ENCODE measurements around the gene TRIM47.
A peak's percentile ranks its signal among the peaks of the same experiment; 100 is the strongest.

TRIM47 gene

DNA sequence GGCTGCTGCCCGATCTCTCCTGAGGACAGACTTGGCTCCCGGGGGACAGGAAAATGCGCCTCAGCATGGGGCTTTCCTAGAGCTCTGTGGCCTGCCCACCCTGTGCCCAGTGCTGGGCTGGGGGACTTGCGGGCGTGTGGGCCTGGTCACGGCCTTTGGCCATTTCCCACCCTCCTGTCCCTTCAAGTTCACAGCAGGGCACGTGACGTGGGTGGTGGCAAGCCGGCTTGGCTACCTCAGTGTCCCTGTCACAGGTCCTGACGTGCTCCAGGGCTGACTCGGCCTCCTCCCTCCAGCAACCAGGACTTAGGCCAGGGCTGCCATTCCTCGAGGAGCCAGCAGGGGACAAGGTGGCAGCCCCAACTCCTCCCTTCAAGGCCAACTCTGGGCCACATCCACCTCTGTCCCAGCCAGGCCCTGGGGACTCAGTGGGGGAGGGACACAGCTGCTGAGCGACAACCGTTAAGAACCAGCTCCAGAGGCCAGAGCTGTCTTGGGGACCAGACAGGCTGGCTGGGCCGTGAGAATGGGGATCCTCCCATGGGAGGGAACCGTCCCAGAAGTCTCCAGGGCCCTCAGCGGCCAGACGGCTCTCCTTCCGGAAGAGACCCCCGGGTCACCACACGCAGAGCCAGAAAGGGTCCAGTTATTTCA, 33.2 kb downstream of the TRIM47 start:
- peak; percentile 34 for DNase-seq

DNA sequence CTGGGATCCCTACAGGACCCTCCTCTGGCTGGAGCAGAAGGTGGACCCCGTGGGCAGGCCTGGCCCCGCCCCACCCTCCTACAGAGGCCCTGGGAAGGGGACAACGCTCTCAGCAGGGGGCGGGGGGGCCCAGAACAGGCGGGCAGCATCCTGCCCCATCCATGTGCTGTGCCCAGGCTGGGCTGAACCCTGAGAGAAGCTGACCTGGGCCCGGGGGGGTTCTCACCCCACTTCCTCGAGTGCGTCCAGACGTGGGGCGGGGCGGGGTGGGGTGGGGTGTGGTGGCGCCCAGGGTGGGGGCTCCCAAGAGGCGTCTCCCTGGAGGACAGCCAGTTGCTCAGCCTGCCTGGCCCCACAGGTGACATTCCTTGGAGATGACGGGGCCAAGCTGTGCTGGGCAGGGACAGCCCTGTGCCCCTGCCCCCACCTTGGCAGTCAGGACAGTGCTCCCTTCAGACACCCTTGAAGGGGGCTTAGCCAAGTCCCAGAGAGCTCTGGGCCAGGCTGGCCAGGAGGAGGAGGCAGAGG, 33.8 kb downstream of the TRIM47 start:
- DNase-seq: no peak

DNA sequence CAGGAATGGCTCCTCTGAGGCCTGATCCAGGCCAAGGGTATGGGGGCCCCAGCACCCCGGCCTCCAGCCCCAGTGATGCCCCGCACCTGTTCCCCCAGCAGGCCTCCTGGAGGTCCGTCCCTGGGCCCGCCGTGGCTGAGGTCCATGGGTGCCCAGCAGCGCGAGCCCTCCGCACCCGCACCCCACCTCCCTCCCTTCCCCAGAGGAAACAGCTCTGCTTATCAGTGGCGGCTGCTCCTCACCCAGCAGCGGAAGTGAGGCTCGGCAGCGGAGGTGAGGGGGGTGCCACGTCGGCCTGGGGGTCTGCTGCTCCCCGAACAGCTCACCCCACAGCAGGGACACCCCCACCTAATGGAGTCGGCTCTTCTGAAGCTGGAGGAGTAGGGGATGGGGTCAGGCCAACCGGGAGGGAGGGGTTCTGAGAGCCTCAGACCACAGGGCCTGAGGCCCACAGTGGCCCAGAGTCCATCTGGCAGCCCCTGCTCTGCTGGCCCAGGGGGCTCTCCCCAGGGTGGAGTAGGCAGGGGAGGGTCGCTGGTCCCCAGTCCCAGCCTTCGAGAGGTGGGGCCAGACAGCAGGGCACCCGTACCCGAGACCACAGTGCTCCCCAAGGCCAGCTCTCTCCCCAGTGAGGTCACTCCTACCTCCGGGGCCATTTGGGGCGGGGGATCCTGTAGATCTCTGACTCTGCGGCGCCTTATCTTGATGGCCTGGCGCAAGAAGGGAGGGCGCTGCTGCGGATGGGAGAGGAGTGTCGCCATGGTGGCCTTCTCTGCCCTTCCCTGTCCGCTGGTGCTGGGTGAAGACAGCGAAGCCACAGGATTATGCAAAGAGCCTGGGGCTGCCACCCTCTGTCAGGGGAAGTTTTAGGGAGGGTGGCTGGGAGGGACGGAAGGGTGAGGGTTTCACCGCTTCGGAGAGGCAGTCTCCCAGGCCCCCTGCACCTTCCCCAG, 34.5 kb downstream of the TRIM47 start, which contains the start of gene UNC13D:
UNC13D (minus strand) TSS at position 828 of the 953 bp plus-strand sequence; CDS start at position 761, 67 bp downstream.
- DNase-seq: peak; percentile 47

DNA sequence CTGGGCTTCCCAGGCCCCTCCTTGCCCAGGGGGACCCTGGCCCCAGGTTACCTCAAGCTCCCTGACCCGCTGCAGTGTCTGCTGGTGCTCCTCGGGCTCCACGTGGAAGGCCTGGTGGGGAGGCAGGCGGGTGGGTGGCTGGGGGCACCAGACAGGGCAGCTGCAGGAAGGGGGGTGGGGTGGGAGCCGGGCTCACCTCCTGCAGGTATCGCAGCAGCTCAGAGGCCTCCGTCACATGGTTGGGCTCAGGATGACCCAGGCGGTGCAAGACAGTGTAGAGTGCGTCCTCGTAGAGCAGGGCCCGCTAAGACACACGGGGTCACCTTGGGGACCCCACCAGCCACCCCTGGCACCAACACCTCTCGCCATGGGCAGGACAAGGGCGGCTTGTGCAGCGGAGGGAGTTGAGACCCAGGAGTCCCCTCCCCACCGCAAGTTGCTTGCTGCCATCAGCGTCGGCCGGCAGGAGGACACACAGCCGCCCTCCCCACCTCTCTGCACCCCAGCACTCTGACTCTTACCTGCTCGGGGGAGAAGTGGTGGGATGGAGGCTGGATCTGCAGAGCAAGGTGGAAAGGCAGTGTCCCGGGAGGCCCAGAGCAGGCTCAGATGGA, 35.3 kb downstream of the TRIM47 start:
- DNase-seq: no peak

DNA sequence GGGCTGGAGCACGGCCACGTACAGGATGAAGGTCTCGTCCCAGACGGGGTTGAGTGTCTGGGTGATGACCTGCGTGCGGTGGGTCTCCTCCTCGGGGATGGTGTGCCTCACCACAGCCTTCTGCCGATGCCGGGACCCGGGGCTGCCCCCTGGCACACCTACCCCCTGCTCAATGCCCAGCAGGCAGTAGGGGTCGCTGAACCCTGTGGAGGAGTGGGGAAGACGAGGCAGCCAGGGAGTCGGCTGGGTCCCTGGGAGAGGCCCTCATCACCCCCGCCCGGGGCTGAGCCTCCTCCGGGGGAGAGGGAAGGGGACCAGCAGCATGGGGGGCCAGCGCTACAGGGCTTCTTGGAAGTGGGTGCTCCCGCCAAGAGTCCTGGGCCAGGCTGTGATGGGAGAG, 36.0 kb downstream of the TRIM47 start:
- no peak for DNase-seq

DNA sequence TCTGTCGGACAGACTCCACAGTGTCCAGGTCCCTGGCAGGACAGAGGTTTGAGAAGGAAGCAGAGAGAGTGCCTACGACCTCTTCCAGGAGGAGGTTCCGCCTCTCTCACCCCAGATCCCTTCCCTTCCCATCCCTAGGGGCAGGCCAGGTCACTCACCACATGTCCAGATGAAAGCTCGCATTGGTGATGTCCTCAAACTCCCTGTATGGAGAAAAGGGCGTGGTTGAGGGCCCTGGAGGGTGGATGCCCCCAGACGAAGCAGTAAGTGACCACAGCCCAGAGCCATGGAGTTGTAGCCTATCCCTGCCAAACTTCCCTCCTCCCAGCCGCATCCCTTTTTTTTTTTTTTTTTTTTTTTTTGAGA, 37.6 kb downstream of the TRIM47 start:
- DNase-seq: no peak

DNA sequence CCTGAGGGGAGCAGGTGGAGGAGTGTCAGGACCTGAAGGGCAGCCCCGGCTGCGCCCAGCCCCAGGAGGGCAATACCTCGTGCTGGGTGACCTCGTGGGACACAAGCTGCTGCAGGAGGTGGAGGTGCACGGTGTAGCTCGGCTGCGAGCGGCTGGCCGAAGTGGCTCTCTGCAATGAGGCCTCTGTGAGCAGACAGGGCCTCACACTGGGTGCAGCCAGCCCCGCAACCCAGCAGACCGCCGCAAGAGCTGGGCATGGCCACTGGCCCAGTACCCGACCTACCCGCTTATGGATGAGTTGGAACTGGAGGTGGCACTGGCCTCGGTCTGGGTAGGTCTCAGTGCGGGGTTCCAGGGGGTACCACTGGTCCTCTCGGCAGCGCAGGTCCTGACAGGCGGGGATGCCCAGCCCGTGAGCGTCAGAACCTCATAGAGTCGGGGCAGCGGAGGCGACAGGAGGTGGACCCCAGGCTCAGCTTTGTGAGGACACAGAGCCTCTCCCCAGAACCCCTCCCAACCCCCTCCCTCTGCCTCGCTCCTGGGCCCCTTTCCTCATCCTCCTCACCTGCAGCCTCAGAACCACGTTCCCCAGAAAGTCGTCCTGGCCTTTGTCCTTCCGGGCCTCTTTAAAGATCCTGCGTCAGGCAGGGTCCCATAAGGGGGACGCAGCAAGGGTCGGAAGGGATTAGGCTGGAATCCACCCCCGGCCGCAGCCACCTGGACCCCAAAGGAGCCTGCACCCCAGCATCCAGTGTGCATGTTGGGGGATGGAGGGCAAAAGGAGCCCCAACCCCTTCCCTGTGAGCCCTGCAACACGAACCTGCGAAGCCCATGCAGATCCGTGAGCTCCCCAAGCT, 38.2 kb downstream of the TRIM47 start:
- no peak for DNase-seq

DNA sequence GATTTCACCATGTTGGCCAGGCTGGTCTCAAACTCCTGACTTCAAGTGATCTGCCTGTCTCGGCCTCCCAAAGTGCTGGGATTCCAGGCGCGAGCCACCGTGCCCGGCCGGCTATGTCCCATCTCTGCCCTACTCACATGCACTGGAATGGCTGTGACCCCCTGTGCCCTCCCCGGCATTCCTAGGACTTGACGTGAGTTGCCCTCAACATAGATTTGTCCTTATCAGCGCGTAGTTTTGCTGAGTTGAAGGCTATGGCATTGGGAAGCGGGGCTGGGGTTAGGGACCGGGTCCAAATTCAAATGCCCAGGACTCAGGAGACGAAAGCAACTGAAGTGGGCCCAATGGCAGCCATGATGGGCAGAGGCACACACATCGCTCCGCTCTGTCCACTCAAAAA, 40.0 kb downstream of the TRIM47 start:
- no peak for DNase-seq

DNA sequence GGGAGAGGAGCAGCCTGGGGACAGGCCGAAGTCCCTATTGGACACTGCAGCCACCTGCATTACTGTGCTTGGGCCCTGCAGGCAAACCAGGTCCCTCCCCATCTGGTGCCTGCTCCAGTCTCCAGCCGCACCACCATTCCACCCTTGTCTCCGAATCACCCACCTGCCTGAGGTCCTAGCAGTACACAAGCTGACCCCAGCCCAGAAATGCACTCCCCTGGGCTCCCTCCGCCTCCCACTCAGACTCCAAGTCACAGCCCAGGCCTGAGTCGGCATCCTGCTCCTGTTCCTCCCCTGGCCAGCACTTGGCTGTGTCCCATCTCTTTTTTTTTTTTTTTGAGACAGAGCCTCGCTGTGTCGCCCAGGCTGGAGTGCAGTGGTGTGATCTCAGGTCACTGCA, 40.5 kb downstream of the TRIM47 start:
- no peak for DNase-seq

DNA sequence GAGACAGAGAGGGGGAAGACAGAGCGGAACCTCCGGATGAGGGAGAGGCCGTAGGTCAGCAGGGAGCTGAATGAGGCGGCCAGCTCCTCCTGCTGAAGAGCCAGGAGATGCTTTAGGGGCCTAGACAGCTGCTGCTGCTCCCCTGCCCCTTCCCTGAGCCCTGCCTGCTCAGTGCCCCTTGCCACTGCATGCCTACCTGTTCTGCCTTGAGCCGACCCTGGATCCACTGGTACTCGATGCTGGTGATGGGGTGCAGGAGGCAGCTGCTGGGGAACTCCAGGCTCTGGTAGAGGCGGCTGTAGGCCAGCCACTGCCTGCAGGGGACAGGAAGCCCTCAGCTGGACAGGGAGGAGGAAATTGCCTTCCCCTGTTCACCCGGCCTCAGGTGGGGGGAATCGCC, 41.8 kb downstream of the TRIM47 start:
- DNase-seq: no peak

DNA sequence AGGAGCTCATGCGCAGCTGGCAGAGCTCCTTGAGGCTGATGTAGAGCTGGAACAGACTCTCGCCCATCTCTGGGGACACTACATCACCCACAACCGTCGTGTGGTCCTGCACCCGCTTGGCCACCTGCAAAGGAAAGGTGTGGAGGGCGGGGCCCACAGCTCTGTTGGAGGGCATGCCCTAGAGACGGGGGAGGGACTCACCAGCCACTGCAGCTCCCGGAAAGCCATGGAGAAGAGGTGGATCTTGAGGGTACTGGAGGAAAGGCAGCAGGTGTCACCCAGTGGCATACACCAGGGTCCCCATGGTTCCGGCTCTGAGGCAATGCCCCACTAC, 42.8 kb downstream of the TRIM47 start:
- DNase-seq: no peak

DNA sequence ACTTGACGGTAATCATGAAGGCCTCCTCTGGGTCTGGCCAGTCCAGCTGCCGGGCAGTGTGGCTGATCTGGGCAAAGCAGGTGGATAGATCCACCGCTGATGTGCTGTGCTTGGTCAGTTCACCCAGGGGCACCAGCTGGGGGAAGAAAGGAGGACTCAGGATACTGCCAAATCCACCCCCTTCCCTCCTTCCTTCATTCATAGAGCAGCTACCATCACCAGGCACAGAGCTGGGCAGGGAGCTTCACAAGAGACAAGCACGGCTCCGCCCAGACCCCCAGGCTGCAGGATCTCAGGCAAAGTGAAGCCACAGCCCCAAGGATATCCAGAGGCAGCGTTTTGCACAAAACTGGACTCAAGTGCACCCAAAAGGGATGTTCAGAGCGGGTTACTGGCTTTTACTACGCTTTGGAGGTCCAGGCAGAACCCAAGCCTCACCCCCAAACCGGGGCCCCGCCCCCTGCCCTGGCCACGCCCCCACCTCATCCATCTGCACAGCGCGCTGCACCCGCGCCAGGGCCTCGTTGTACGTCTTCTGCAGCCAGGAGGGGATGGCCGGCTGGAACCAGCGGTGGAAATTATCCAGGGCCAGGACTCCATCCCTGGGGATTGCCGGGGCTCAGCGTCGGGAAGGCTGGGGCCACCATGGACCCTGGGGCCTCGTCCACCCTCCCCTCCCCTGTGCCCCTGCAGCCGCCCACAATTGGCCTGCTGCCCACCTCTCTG, 43.3 kb downstream of the TRIM47 start:
- DNase-seq: no peak

DNA sequence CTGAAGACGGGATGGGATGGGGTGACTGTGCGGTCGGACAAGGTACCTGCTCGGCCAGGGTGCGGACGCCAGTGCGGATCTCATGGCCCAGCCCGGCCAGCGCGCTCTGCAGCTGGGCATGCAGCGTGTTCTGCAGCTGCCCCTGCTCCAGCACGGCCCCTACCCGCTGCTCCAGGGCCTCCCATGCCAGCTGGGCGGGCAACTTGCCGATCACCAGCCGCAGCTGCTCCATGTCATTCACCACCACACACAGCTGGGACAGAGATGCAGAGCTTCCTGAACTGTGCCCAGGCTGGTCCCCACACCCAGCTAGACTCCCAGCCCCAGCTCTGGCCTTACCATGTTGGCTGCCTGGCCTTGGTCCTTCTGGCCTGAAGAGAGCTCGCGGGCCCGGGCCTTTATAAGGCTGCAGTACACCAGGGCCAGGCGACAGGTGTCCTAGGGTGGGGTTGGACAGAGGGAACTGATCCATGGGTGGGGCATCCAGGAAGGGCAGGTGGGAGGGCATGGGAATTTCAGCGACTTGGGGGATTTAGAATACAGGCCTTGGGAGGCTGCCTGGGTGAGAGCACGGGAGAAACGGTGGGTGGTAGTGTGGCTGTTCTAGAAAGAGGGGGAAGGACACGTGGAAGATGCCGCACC, 44.0 kb downstream of the TRIM47 start:
- DNase-seq: no peak

DNA sequence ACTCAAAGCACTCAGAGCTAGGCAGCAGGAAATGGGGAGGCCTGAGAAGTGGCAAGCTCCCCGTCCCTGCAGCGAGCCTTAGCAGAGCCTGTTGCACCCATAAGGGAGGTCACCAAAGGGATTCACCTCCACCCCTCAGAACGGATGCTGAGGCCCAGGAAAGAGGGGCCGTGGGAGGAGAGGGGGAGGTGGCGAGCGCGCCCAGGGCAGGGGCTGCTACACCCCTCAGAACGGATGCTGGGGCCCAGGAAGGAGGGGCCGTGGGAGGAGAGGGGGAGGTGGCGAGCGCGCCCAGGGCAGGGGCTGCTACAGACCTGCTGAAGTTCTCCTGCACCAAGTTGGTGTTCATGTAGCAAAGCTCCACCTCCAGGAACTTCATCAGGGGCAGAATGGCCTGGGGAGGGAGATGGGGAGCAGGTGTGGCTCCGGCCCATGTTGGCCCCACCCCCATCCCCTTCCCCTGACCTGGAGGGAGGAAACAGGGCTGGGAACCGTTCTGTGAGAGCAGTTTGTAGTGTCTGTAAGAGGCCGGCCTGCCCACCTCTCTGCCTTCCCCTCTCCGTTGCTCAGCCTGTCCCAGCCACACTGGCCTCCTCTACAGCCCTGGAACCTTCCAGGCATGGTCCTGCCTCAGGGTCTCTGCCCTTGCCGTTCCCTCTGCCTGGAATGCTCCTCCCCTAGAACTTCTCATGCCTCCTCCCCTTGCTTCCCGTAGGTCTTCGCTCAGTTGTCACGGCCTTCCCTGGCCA, 45.6 kb downstream of the TRIM47 start:
- no peak for DNase-seq

DNA sequence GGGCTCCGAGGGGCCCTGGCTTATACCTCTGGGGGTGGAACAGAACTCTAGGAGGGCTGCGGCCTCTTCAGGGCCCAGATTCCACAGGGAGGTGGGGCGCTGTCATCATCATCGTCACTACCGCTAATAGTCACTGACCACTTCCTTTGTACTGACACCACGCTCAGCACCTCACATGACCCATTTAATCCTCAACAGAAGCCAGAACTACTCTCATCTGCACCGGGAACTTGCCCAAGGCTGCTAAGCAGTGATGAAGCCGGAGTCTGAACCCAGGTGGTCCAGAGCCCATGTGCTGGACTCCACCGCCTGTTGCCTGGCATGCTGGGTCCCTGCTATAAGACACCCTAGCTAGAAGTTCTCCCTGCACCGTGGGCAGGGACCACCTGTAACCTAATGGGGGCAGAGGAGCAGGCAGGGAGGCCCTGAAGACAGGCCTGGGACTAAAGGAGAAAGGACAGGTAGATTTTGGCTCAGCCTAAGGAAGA, 46.2 kb downstream of the TRIM47 start:
- no peak for DNase-seq

DNA sequence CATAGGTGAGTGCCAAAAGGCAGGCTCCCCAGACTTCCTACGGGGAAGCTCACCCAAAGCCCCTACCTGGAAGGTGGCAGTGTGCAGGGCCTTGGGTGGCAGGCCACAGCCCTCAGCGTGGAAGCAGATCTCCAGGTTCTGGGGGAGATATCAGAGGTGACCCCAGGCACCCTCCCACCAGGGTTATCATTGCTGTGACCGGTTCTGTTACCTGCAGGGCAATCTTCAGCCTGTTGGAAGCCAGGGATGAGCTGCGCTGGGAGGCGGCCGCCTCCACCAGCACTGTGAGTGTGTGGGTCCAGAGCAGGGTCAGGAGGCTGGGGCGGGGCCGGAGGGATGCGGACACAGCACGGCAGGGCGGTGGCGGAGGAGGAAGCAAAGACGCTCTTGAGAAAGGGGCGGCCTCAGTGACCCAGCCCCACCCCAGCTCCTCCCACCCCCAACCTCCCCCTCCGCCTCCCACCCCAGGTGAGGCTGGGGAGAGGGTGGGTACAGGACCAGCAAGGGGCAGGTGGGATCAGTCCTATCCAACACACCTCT, 47.3 kb downstream of the TRIM47 start:
- DNase-seq: no peak

DNA sequence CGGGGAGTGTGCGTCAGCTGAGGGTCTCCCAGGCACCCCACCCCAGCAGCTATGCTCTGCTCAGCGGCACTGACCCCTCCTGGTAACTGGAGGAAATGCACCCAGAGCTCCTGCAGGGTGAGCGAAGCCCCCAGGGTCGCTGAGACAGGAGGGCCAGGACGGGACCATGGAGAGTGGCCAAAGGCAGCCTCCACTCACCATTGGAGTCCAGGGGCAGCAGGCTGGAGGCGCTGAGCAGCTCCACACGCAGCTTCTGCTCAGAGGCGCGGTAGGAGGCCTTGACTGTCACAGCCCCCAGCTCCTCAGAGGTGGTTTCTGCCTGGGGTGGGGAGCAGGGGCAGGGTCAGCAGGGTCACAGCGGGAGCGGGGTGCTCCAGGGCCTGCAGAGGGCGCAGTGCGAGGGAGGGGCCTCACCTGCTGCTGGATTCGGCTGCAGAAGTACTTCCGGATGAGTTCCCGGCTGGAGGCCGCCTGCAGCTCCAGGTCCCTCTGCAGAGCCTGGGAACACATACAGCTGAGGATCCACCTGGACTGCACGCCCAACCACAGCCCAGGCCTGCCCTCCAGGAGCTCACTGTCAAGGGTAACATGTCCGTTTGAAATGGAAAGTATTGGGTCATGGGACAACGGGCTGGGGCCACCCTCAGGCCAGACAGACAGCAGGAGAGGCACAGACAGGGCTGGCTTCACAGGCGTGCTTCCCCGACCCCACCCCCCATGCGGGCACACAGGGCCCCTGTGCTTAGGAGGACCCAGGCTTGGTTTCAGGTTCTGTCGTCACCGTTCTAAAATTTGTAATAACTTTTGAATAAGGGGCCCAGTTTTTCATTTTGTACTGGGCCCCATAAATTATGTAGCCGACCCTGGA, 48.0 kb downstream of the TRIM47 start:
- DNase-seq: peak; percentile 24

DNA sequence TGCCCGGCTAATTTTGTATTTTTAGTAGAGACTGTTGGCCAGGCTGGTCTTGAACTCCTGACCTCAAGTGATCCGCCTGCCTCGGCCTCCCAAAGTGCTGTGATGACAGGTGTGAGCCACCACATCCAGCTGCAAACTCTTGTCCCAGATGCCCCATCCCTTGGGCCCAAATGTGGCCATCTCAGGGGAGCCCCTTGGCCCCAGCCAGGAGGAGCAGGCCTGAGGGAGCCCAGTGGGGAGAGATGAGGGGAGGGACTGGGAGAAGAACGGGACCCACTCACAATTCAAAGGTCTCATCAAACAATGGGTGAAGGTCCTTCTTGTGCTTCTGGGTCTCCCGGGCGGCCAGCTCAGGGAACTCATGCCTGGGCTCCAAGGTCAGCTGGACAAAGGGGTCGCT, 48.6 kb downstream of the TRIM47 start:
- no peak for DNase-seq

DNA sequence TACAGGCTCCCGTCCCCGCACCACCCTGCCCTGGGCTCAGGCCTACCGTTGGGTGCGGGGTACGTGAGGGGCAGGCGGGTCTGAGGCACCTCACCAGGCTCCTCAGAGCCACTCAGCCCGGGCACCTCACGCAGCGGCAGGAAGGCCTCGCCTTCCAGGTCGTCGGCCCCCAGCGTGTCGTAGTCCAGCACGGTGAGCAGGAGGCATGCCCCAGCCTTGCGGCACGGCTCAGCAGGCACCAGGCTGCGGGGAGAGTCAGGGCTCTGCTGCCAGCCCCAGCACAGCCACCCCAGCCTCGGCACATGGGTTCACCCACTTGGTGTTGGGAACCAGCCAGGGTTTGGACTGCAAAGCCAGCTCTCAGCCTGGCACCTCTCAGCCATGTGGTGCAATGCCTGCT, 49.6 kb downstream of the TRIM47 start:
- DNase-seq: no peak
